ENCODE results near the gene ZNF311. TPM values are rescaled to one million over a fixed set of nuclear protein-coding genes. Genes with fewer than 3 reads are reported as not detected.
A peak's percentile ranks its signal among the peaks of the same experiment; 100 is the strongest.
"Not testable (repeated sequence)": the region's sequence is repeated elsewhere in the genome, so short reads cannot be mapped to it uniquely, and the experiment has no call there.

ZNF311 gene
- total RNA-seq, 1 donor from 2014 or later = 6.9 TPM

GRCh38 chr6:28983838-28984237, 21.3 kb downstream of the ZNF311 start:
- no peak for FAIRE-seq
- DNase-seq (ENCODE audit: low spot score in 2 of 2) = no peak

- DNase-seq (ENCODE audit: low spot score in 2 of 2) = no peak
- no peak for FAIRE-seq
Measured at GRCh38 chr6:28982476-28983266, 22.4 kb downstream of the ZNF311 start.

GRCh38 chr6:28981833-28982475, 23.2 kb downstream of the ZNF311 start:
- DNase-seq (ENCODE audit: low spot score in 2 of 2) = peak; percentile 69 to 80
- no peak for FAIRE-seq

GRCh38 chr6:28981431-28981832, 23.7 kb downstream of the ZNF311 start:
- FAIRE-seq (no peak), DNase-seq (ENCODE audit: low spot score in 2 of 2) (peak in 1 of 2 donors; percentile 56)

- no peak for DNase-seq (ENCODE audit: low spot score in 2 of 2)
- FAIRE-seq = no peak
Measured at GRCh38 chr6:28980852-28981430, 24.2 kb downstream of the ZNF311 start.

- no peak for FAIRE-seq
Measured at GRCh38 chr6:28980137-28980851, 24.8 kb downstream of the ZNF311 start.

GRCh38 chr6:28979679-28980078, 25.4 kb downstream of the ZNF311 start:
- DNase-seq (ENCODE audit: low spot score in 2 of 2) (no peak), FAIRE-seq (no peak)

More at GRCh38 chr6:28980137-28980851, 24.8 kb downstream of the ZNF311 start:
- DNase-seq (ENCODE audit: low spot score in 2 of 2) = no peak

- no peak for FAIRE-seq
- DNase-seq (ENCODE audit: low spot score in 2 of 2) = no peak
Measured at GRCh38 chr6:28978959-28979561, 26.1 kb downstream of the ZNF311 start.

GRCh38 chr6:28978133-28978491, 27.0 kb downstream of the ZNF311 start:
- FAIRE-seq = no peak
- DNase-seq (ENCODE audit: low spot score in 2 of 2) = no peak

GRCh38 chr6:28977341-28978132, 27.6 kb downstream of the ZNF311 start:
- FAIRE-seq (no peak), DNase-seq (ENCODE audit: low spot score in 2 of 2) (no peak)

GRCh38 chr6:28976677-28977076, 28.4 kb downstream of the ZNF311 start:
- no peak for FAIRE-seq

GRCh38 chr6:28974505-28974904, 30.6 kb downstream of the ZNF311 start:
- no peak for FAIRE-seq

More at GRCh38 chr6:28976677-28977076, 28.4 kb downstream of the ZNF311 start:
- DNase-seq (ENCODE audit: low spot score in 2 of 2) = no peak

GRCh38 chr6:28970056-28970455, 35.1 kb downstream of the ZNF311 start:
- not testable (repeated sequence) for FAIRE-seq; DNase-seq (ENCODE audit: low spot score in 2 of 2)

More at GRCh38 chr6:28974505-28974904, 30.6 kb downstream of the ZNF311 start:
- no peak for DNase-seq (ENCODE audit: low spot score in 2 of 2)

- FAIRE-seq (no peak), DNase-seq (ENCODE audit: low spot score in 2 of 2) (no peak)
Measured at GRCh38 chr6:28969129-28969528, 36.0 kb downstream of the ZNF311 start.

- DNase-seq (ENCODE audit: low spot score in 2 of 2) = no peak
- no peak for FAIRE-seq
Measured at GRCh38 chr6:28968476-28968875, 36.6 kb downstream of the ZNF311 start.

GRCh38 chr6:28965706-28966105, 39.4 kb downstream of the ZNF311 start:
- no peak for DNase-seq (ENCODE audit: low spot score in 2 of 2)
- FAIRE-seq = no peak

- FAIRE-seq (no peak), DNase-seq (ENCODE audit: low spot score in 2 of 2) (no peak)
Measured at GRCh38 chr6:28960846-28961500, 44.1 kb downstream of the ZNF311 start.

GRCh38 chr6:28958561-28959243, 46.4 kb downstream of the ZNF311 start:
- not testable (repeated sequence) for DNase-seq (ENCODE audit: low spot score in 2 of 2); FAIRE-seq

Data from frontal cortex (tissue), 4 donors.